Measurements from ENCODE around the gene PGBD4.
"Not testable (repeated sequence)": the region's sequence is repeated elsewhere in the genome, so short reads cannot be mapped to it uniquely, and the experiment has no call there.

The PGBD4 gene

GRCh38 chr15:34109797-34110663 lies 8.1 kb downstream of the PGBD4 start:
- intact Hi-C loops (cut with DNase I): loop anchor here (5.0 kb wide), 1 partner anchor 102 kb away; the partner anchor contains the start of gene KATNBL1
- no peak for DNase-seq

GRCh38 chr15:34111488-34111887 lies 9.6 kb downstream of the PGBD4 start:
- no peak for DNase-seq
- intact Hi-C loops (cut with DNase I): loop anchor here (5.0 kb wide), 1 partner anchor 101 kb away; the partner anchor contains the start of gene KATNBL1

- intact Hi-C loops (cut with DNase I): loop anchor here (5.0 kb wide), 1 partner anchor 98 kb away; the partner anchor contains the start of gene KATNBL1
- no peak for DNase-seq
Measured at GRCh38 chr15:34114215-34114614, 12.3 kb downstream of the PGBD4 start.

GRCh38 chr15:34114739-34115138 lies 12.9 kb downstream of the PGBD4 start:
- peak in 1 of 10 donors; percentile 37 for DNase-seq
- intact Hi-C loops (cut with DNase I): loop anchor here (5.0 kb wide), 1 partner anchor 98 kb away; the partner anchor contains the start of gene KATNBL1

GRCh38 chr15:34116620-34117019 lies 14.7 kb downstream of the PGBD4 start:
- intact Hi-C loops (cut with DNase I): no loop called here

GRCh38 chr15:34119291-34119690 lies 17.4 kb downstream of the PGBD4 start:
- no peak for DNase-seq
- intact Hi-C loops (cut with DNase I): no loop called here

More at GRCh38 chr15:34116620-34117019, 14.7 kb downstream of the PGBD4 start:
- peak in 1 of 10 donors; percentile 0 for DNase-seq

GRCh38 chr15:34120420-34120819 lies 18.5 kb downstream of the PGBD4 start:
- intact Hi-C loops (cut with DNase I): not testable (repeated sequence)

GRCh38 chr15:34121786-34122185 lies 19.9 kb downstream of the PGBD4 start:
- intact Hi-C loops (cut with DNase I); DNase-seq: not testable (repeated sequence)

More at GRCh38 chr15:34120420-34120819, 18.5 kb downstream of the PGBD4 start:
- not testable (repeated sequence) for DNase-seq

GRCh38 chr15:34122771-34123183 lies 20.9 kb downstream of the PGBD4 start:
- intact Hi-C loops (cut with DNase I): no loop called here
- peak in 1 of 10 donors; percentile 9 for DNase-seq

GRCh38 chr15:34124651-34125050 lies 22.8 kb downstream of the PGBD4 start:
- DNase-seq: no peak
- intact Hi-C loops (cut with DNase I): no loop called here

- DNase-seq: no peak
- intact Hi-C loops (cut with DNase I): no loop called here
Measured at GRCh38 chr15:34125945-34126344, 24.1 kb downstream of the PGBD4 start.

- intact Hi-C loops (cut with DNase I): no loop called here
- DNase-seq: no peak
Measured at GRCh38 chr15:34126522-34126921, 24.6 kb downstream of the PGBD4 start.

GRCh38 chr15:34128898-34129297 lies 27.0 kb downstream of the PGBD4 start:
- intact Hi-C loops (cut with DNase I): no loop called here
- DNase-seq: no peak

GRCh38 chr15:34132881-34133280 lies 31.0 kb downstream of the PGBD4 start:
- DNase-seq: no peak
- intact Hi-C loops (cut with DNase I): no loop called here

- no peak for DNase-seq
- intact Hi-C loops (cut with DNase I): no loop called here
Measured at GRCh38 chr15:34133511-34133910, 31.6 kb downstream of the PGBD4 start.

GRCh38 chr15:34147371-34148140 lies 45.7 kb downstream of the PGBD4 start:
- no peak for DNase-seq
- intact Hi-C loops (cut with DNase I): no loop called here

- no peak for DNase-seq
- intact Hi-C loops (cut with DNase I): no loop called here
Measured at GRCh38 chr15:34154725-34155204, 52.9 kb downstream of the PGBD4 start.

- no peak for DNase-seq
- intact Hi-C loops (cut with DNase I): no loop called here
Measured at GRCh38 chr15:34155859-34156258, 54.0 kb downstream of the PGBD4 start.
